DOHH2 (cell line): ENCODE measurements around the gene CCDC102A.

ENCODE experiments used
- CTCF ChIP-seq: fragments of 200-600 bp; sonication (generic); IDR thresholded peaks from one replicate; pipeline ENCODE4 v1.5.1; 2014; ENCODE audit warnings: antibody characterized with exemption, mild to moderate bottlenecking, low read depth, low read length; ENCODE audit not compliant: poor library complexity, severe bottlenecking
- EZH2phosphoT487 ChIP-seq: fragments of 200-600 bp; sonication (generic); IDR thresholded peaks from 2 replicates; pipeline ENCODE4 v1.6.1; 2017; ENCODE audit warnings: borderline replicate concordance, mild to moderate bottlenecking, antibody characterized with exemption, low read length, moderate library complexity, mixed read lengths

GRCh38 chr16:57509231-57509923 lies 27.0 kb downstream of the CCDC102A start:
- TF ChIP-seq CTCF (no peak), EZH2phosphoT487 (no peak)
